Skin of body (tissue), 2 donors: ENCODE results near the gene UGT1A8. TPM values are rescaled to one million over a fixed set of nuclear protein-coding genes. Genes with fewer than 3 reads are reported as not detected.

ENCODE experiments used
- DNase-seq: peaks from one replicate; lab custom pipeline; 2025; lab: John Stamatoyannopoulos, UW
- total RNA-seq: library from RNA; depleted of rRNA; stranded (reverse); fragments of >200 nt; gene quantifications from one replicate; pipeline ENCODE4 v1.2.3, GENCODE V29; 2014

UGT1A8 gene
- total RNA-seq, 1 donor from 2014 or later, result not detected

GRCh38 chr2:233799716-233800115 is 182.3 kb downstream of the UGT1A8 start:
- DNase-seq, result no peak

GRCh38 chr2:233800208-233800607 is 182.8 kb downstream of the UGT1A8 start:
- DNase-seq, result no peak

GRCh38 chr2:233801357-233802131 is 184.1 kb downstream of the UGT1A8 start:
- DNase-seq, result no peak

- DNase-seq, result no peak
These were observed 184.8 kb downstream of the UGT1A8 start for GRCh38 chr2:233802132-233802815.

GRCh38 chr2:233803292-233803911 is 186.0 kb downstream of the UGT1A8 start:
- DNase-seq, result no peak

- DNase-seq, result no peak
These were observed 186.6 kb downstream of the UGT1A8 start for GRCh38 chr2:233803994-233804393.

GRCh38 chr2:233807215-233807865 is 189.9 kb downstream of the UGT1A8 start:
- DNase-seq, result no peak

GRCh38 chr2:233807966-233808935 is 190.8 kb downstream of the UGT1A8 start:
- no peak for DNase-seq

- DNase-seq, result no peak
These were observed 193.0 kb downstream of the UGT1A8 start for GRCh38 chr2:233810385-233810784.

- no peak for DNase-seq
These were observed 193.7 kb downstream of the UGT1A8 start for GRCh38 chr2:233811087-233811486.

GRCh38 chr2:233811732-233812131 is 194.3 kb downstream of the UGT1A8 start:
- no peak for DNase-seq

- no peak for DNase-seq
These were observed 196.0 kb downstream of the UGT1A8 start for GRCh38 chr2:233813236-233814055.

GRCh38 chr2:233814056-233814835 is 196.8 kb downstream of the UGT1A8 start:
- no peak for DNase-seq

GRCh38 chr2:233815861-233816260 is 198.4 kb downstream of the UGT1A8 start:
- no peak for DNase-seq

GRCh38 chr2:233816334-233816733 is 198.9 kb downstream of the UGT1A8 start:
- DNase-seq, result no peak

GRCh38 chr2:233816771-233817170 is 199.3 kb downstream of the UGT1A8 start:
- no peak for DNase-seq

GRCh38 chr2:233817361-233817911 is 200.0 kb downstream of the UGT1A8 start:
- DNase-seq, result no peak

- no peak for DNase-seq
These were observed 200.7 kb downstream of the UGT1A8 start for GRCh38 chr2:233817995-233818638.
